ENCODE data around the gene CCL20.

The CCL20 gene

DNA sequence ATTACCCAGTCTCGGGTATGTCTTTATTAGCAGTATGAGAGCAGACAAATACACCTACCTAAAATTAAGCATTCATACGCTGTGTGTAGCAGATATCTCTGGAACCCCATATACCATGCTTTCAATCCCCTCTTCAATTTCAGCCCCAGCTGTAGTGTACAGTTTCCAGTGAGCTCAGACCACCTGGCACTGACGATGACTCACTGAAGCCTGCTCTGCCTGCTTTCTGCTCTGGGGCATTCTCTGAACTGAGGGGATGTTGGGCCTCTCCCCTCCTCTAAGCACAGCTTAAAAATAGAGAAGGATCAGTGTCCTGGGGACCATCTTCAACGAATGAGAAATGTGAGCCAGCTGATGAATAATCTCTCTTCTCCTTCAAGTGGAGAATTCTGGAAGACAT, 8.7 kb upstream of the CCL20 start:
- no peaks in the 10 kb centered on the region for H3K79me2 ChIP-seq (ENCODE audit: control insufficient read depth, insufficient read depth, low read length, poor library complexity)
- H3K4me3 ChIP-seq (ENCODE audit: low read depth, low read length), result no peak overlapping the region
- WGBS (ENCODE audit: extremely low coverage, insufficient coverage, insufficient read length), result no CpG with 5 or more reads among the region's 4 CpGs
- H2AK5ac ChIP-seq (ENCODE audit: low read length), result no peak overlapping the region
- peaks cover 3 to 7% of the 10 kb centered on the region in 2 experiments for H3K4me1 ChIP-seq (ENCODE audit: control insufficient read depth in 1 of 2, insufficient read depth in 2 of 2, low read length in 2 of 2)
- H3K36me3 ChIP-seq (ENCODE audit: control insufficient read depth in 1 of 2, insufficient read depth in 2 of 2, low read length in 2 of 2), result no peaks in the 10 kb centered on the region
- H2AFZ ChIP-seq (ENCODE audit: insufficient read depth, low read length, poor library complexity), result no peak overlapping the region
- H2BK12ac ChIP-seq (ENCODE audit: low read length), result no peak overlapping the region
- H3K18ac ChIP-seq (ENCODE audit: low read length), result no peak overlapping the region
- H3K79me1 ChIP-seq (ENCODE audit: low read length), result peaks cover 5% of the 10 kb centered on the region
- H3K4me2 ChIP-seq (ENCODE audit: low read length), result no peak overlapping the region
- H2BK5ac ChIP-seq (ENCODE audit: low read depth, low read length, poor library complexity), result no peak overlapping the region
- H3K4ac ChIP-seq (ENCODE audit: low read depth, low read length), result no peak overlapping the region
- no peak overlapping the region for H3K14ac ChIP-seq (ENCODE audit: low read length)
- no peaks in the 10 kb centered on the region for H3K27me3 ChIP-seq (ENCODE audit: insufficient read depth, low read length)
- no peak overlapping the region for H3K27ac ChIP-seq (ENCODE audit: low read depth, low read length)
- no peak overlapping the region for H3K9ac ChIP-seq (ENCODE audit: low read length)
- H3K23ac ChIP-seq (ENCODE audit: low read length), result no peak overlapping the region
- no peak overlapping the region for H4K8ac ChIP-seq (ENCODE audit: low read depth, low read length)
- H2BK120ac ChIP-seq (ENCODE audit: insufficient read depth, low read length, poor library complexity), result no peak overlapping the region
- no peak for DNase-seq
- H4K91ac ChIP-seq (ENCODE audit: low read depth, low read length), result no peak overlapping the region
- H4K12ac ChIP-seq (ENCODE audit: low read depth, low read length), result no peak overlapping the region
- H3K9me3 ChIP-seq (ENCODE audit: insufficient read depth, low read depth, low read length), result no peaks in the 10 kb centered on the region

DNA sequence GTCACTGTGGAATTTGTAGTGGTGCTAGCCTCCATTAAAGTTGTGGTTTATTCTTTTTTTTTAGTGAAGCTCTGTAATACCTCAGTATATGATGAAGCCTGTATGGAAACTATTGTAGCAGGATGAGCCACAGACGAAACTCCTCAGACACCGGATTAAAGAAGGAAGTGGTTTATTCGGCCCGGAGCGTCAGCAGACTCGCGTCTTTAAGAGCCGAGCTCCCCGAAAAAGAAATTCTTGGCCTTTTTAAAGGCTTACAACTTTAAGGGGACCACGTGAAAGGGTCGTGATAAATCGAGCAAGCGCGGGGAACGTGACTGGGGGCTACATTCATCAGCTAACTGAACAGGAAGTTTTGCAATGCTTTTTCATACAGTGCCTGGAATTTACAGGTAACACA, 8.1 kb upstream of the CCL20 start:
- H3K9me3 ChIP-seq (ENCODE audit: insufficient read depth, low read depth, low read length), result no peaks in the 10 kb centered on the region
- no peaks in the 10 kb centered on the region for H3K79me2 ChIP-seq (ENCODE audit: control insufficient read depth, insufficient read depth, low read length, poor library complexity)
- WGBS (ENCODE audit: extremely low coverage, insufficient coverage, insufficient read length), result no CpG with 5 or more reads among the region's 15 CpGs
- H3K23ac ChIP-seq (ENCODE audit: low read length), result no peak overlapping the region
- H3K79me1 ChIP-seq (ENCODE audit: low read length), result peaks cover 5% of the 10 kb centered on the region
- no peak overlapping the region for H2BK120ac ChIP-seq (ENCODE audit: insufficient read depth, low read length, poor library complexity)
- no peak overlapping the region for H4K12ac ChIP-seq (ENCODE audit: low read depth, low read length)
- no peak overlapping the region for H3K18ac ChIP-seq (ENCODE audit: low read length)
- no peak overlapping the region for H2AFZ ChIP-seq (ENCODE audit: insufficient read depth, low read length, poor library complexity)
- H4K8ac ChIP-seq (ENCODE audit: low read depth, low read length), result no peak overlapping the region
- no peak overlapping the region for H3K14ac ChIP-seq (ENCODE audit: low read length)
- peaks cover 3 to 7% of the 10 kb centered on the region in 2 experiments for H3K4me1 ChIP-seq (ENCODE audit: control insufficient read depth in 1 of 2, insufficient read depth in 2 of 2, low read length in 2 of 2)
- H3K9ac ChIP-seq (ENCODE audit: low read length), result no peak overlapping the region
- no peak overlapping the region for H2AK5ac ChIP-seq (ENCODE audit: low read length)
- H3K4ac ChIP-seq (ENCODE audit: low read depth, low read length), result no peak overlapping the region
- no peak overlapping the region for H3K27ac ChIP-seq (ENCODE audit: low read depth, low read length)
- no peak overlapping the region for H4K91ac ChIP-seq (ENCODE audit: low read depth, low read length)
- H3K4me2 ChIP-seq (ENCODE audit: low read length), result no peak overlapping the region
- H2BK5ac ChIP-seq (ENCODE audit: low read depth, low read length, poor library complexity), result no peak overlapping the region
- H2BK12ac ChIP-seq (ENCODE audit: low read length), result no peak overlapping the region
- H3K36me3 ChIP-seq (ENCODE audit: control insufficient read depth in 1 of 2, insufficient read depth in 2 of 2, low read length in 2 of 2), result no peaks in the 10 kb centered on the region
- H3K27me3 ChIP-seq (ENCODE audit: insufficient read depth, low read length), result no peaks in the 10 kb centered on the region
- no peak overlapping the region for H3K4me3 ChIP-seq (ENCODE audit: low read depth, low read length)
- DNase-seq, result no peak

DNA sequence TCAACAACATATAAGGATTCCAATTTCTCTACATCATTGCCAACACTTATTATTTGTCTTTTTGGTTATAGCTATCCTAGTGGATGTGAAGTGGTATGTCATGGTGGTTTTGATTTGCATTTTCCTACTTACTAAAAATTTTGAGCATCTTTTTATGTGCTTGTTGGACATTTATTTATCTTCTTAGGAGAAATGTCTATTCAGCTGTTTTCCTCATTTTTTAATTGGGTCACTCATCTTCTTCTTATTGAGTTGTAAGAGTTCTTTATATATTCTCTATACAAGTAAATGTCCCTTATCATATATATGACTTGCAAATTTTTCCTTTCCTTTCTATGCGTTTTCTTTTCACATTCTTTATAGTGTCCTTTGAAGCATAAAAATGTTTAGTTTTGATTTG, 4.7 kb upstream of the CCL20 start:
- Histone ChIP-seq H3K4ac (ENCODE audit: low read depth, low read length) (no peak overlapping the region), H3K18ac (ENCODE audit: low read length) (no peak overlapping the region), H3K9ac (ENCODE audit: low read length) (no peak overlapping the region), H2AFZ (ENCODE audit: insufficient read depth, low read length, poor library complexity) (no peak overlapping the region), H3K4me3 (ENCODE audit: low read depth, low read length) (no peak overlapping the region), H3K4me1 (ENCODE audit: control insufficient read depth in 1 of 2, insufficient read depth in 2 of 2, low read length in 2 of 2) (peaks cover 0 to 4% of the 10 kb centered on the region in 2 experiments), H4K12ac (ENCODE audit: low read depth, low read length) (no peak overlapping the region), H4K91ac (ENCODE audit: low read depth, low read length) (no peak overlapping the region), H4K8ac (ENCODE audit: low read depth, low read length) (no peak overlapping the region), H3K36me3 (ENCODE audit: control insufficient read depth in 1 of 2, insufficient read depth in 2 of 2, low read length in 2 of 2) (no peaks in the 10 kb centered on the region), H3K79me2 (ENCODE audit: control insufficient read depth, insufficient read depth, low read length, poor library complexity) (no peaks in the 10 kb centered on the region), H2BK12ac (ENCODE audit: low read length) (no peak overlapping the region), H3K79me1 (ENCODE audit: low read length) (peaks cover 2% of the 10 kb centered on the region), H3K14ac (ENCODE audit: low read length) (no peak overlapping the region), H2BK120ac (ENCODE audit: insufficient read depth, low read length, poor library complexity) (no peak overlapping the region), H3K4me2 (ENCODE audit: low read length) (no peak overlapping the region), H3K9me3 (ENCODE audit: insufficient read depth, low read depth, low read length) (no peaks in the 10 kb centered on the region), H3K27ac (ENCODE audit: low read depth, low read length) (no peak overlapping the region), H2AK5ac (ENCODE audit: low read length) (no peak overlapping the region), H3K23ac (ENCODE audit: low read length) (no peak overlapping the region), H3K27me3 (ENCODE audit: insufficient read depth, low read length) (no peaks in the 10 kb centered on the region), H2BK5ac (ENCODE audit: low read depth, low read length, poor library complexity) (no peak overlapping the region)
- no CpG with 5 or more reads among the region's 1 CpG for WGBS (ENCODE audit: extremely low coverage, insufficient coverage, insufficient read length)
- DNase-seq, result no peak

DNA sequence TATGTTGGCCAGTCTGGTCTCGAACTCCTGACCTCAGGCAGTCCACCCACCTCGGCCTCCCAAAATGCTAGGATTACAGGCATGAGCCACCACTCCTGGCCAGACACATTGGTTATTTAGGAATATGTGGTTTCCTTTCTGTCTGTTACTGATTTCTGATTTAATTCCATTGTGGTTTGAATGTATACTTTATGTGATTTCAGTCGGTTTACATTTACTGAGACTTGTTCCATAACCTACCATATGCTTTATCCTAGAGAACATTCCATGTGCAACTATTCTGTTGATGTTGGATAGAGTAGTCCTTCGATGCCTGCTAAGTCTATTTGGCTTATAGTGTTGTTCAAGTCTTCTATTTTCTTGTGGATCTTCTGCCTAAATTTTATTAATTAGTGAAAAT, 1.6 kb upstream of the CCL20 start:
- H2BK5ac ChIP-seq (ENCODE audit: low read depth, low read length, poor library complexity), result no peak overlapping the region
- H2AFZ ChIP-seq (ENCODE audit: insufficient read depth, low read length, poor library complexity), result no peak overlapping the region
- H3K14ac ChIP-seq (ENCODE audit: low read length), result no peak overlapping the region
- H3K27ac ChIP-seq (ENCODE audit: low read depth, low read length), result no peak overlapping the region
- no peaks in the 10 kb centered on the region for H3K4me1 ChIP-seq (ENCODE audit: control insufficient read depth in 1 of 2, insufficient read depth in 2 of 2, low read length in 2 of 2)
- no peak overlapping the region for H4K12ac ChIP-seq (ENCODE audit: low read depth, low read length)
- H3K36me3 ChIP-seq (ENCODE audit: control insufficient read depth in 1 of 2, insufficient read depth in 2 of 2, low read length in 2 of 2), result no peaks in the 10 kb centered on the region
- H2AK5ac ChIP-seq (ENCODE audit: low read length), result no peak overlapping the region
- H3K9me3 ChIP-seq (ENCODE audit: insufficient read depth, low read depth, low read length), result no peaks in the 10 kb centered on the region
- H3K79me1 ChIP-seq (ENCODE audit: low read length), result no peaks in the 10 kb centered on the region
- H4K8ac ChIP-seq (ENCODE audit: low read depth, low read length), result no peak overlapping the region
- H3K27me3 ChIP-seq (ENCODE audit: insufficient read depth, low read length), result no peaks in the 10 kb centered on the region
- no peak overlapping the region for H4K91ac ChIP-seq (ENCODE audit: low read depth, low read length)
- no peak overlapping the region for H3K23ac ChIP-seq (ENCODE audit: low read length)
- H3K4me2 ChIP-seq (ENCODE audit: low read length), result no peak overlapping the region
- H3K4me3 ChIP-seq (ENCODE audit: low read depth, low read length), result no peak overlapping the region
- no peak overlapping the region for H3K9ac ChIP-seq (ENCODE audit: low read length)
- H3K18ac ChIP-seq (ENCODE audit: low read length), result no peak overlapping the region
- H3K4ac ChIP-seq (ENCODE audit: low read depth, low read length), result no peak overlapping the region
- no peak overlapping the region for H2BK12ac ChIP-seq (ENCODE audit: low read length)
- H3K79me2 ChIP-seq (ENCODE audit: control insufficient read depth, insufficient read depth, low read length, poor library complexity), result no peaks in the 10 kb centered on the region
- no peak overlapping the region for H2BK120ac ChIP-seq (ENCODE audit: insufficient read depth, low read length, poor library complexity)
- no CpG with 5 or more reads among the region's 4 CpGs for WGBS (ENCODE audit: extremely low coverage, insufficient coverage, insufficient read length)
- no peak for DNase-seq

Data from trophoblast cell (in vitro differentiated cells and primary cell).